GM12874 (cell line): ENCODE measurements around the gene WBP2NL.

Source experiments
- CTCF ChIP-seq: IDR thresholded peaks from 2 replicates; pipeline ENCODE4 v1.5.1; 2011; ENCODE audit warnings: low read depth, mild to moderate bottlenecking, control low read depth, low read length, moderate library complexity; ENCODE audit not compliant: insufficient read depth

Gene WBP2NL

DNA sequence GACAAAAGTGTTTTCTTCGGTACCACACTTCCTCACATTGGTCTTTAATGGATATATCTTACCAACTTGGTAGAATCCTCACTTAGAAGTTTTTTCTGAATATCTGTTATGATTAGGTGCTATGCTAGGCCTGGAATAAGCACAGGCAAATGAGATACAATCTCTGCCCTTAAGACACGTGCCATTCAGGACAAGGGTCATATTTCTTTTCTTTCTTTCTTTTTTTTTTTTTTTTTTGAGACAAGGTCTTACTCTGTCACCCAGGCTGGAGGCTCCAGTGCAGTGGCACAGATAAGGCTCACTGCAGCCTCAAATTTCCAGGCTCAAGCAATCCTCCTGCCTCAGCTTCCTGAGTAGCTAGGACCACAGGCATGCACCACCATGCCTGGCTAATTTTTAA, 23.0 kb downstream of the WBP2NL start:
- TF ChIP-seq CTCF, result no peak

DNA sequence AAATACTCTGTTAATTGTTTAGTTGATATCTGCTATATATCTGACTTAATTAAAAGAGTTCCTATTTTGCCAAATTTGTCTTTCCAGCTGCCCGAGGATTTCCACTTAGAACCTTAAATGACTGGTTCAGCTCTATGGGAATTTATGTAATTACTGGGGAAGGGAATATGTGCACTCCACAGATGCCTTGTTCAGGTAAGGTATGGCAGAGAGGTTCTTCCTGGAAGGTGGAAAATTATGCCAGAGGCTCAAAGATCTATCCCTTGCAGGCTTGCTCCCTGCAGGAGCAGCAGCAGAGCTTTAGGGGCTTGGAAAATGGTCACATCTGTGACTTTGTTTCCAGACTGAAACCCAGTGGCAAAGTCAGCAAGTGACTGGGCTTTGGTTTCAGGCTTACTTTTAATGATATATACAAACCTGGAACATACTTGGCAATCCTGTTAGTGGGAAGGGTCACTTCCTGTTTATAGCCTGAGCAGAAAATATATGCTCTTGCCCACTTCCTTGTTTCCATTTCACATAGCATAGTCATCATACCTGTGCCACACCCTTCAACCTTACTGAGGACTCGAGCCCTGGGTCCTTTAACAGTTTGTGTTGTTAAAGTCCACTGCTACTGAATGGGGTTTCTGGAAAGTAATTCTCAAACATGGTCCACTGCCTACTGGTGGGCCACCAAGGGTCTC, 23.7 kb downstream of the WBP2NL start:
- TF ChIP-seq CTCF, result no peak

DNA sequence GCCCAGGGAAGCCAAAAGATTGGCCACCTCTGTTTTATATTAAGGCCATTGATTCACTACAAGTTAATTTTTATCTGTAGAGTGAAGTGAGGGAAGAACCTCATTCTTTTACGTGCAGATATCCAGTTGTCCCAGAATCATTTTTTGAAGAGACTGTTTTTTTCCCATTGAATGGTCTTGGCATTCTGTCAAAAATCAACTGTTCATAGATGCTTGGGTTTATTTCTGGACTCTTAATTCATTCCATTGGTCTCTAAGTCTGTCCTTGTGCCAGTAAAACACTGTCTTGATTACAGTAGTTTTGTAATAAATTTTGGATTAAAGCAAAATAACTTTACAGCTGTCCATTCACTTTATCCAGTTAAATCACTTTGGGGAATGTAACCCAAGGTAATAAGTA, 26.8 kb downstream of the WBP2NL start:
- no peak for TF ChIP-seq CTCF

DNA sequence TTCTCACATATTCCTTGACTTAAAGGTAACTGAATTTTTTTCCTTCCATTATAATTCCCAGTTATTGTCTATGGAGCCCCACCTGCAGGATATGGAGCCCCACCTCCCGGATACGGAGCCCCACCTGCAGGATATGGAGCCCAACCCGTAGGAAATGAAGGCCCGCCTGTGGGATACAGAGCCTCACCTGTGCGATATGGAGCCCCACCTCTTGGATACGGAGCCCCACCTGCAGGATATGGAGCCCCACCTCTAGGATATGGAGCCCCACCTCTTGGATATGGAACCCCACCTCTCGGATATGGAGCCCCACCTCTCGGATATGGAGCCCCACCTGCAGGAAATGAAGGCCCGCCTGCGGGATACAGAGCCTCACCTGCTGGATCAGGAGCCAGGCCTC, 28.1 kb downstream of the WBP2NL start:
- TF ChIP-seq CTCF, result no peak

- TF ChIP-seq CTCF, result no peak
Observed at GRCh38 chr22:42033263-42034181, 34.9 kb downstream of the WBP2NL start.

DNA sequence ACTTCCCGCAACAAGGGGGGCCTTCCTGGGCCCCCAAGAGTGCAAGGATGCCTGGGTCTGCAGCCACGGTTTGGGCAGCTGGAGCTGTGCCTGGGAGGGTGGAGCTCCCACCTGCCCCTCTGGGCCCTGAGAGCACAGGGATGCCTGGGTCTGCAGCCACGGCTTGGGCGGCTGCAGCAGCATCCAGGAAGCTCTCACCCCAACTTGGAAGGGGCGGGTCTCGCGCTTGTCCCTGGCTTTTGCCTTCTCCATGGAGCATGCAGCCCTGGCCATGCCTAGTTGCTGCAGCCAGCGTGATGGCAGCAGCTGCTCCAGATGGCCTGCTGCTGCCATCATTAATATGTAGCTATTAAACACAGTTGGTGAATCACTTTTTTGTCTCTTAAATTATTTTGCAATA, 36.7 kb downstream of the WBP2NL start:
- TF ChIP-seq CTCF, result no peak

- TF ChIP-seq CTCF, result no peak
Observed at GRCh38 chr22:42039271-42039670, 40.7 kb downstream of the WBP2NL start.
